ENCODE data around the gene RTN3. TPM values are rescaled to one million over a fixed set of nuclear protein-coding genes. Genes with fewer than 3 reads are reported as not detected.

Gene RTN3
- total RNA-seq, 4 donors from 2014 or later = 161 to 221 (median 193) TPM

GRCh38 chr11:63698976-63699733 is 17.9 kb downstream of the RTN3 start:
- H3K4me3 ChIP-seq = peak overlapping the region; percentile 16
- peaks cover 35% of the 10 kb centered on the region for H3K4me1 ChIP-seq
- no peak for DNase-seq (ENCODE audit: low spot score in 2 of 2)
- peak overlapping the region; percentile 90 for H3K27ac ChIP-seq
- no peaks in the 10 kb centered on the region for H3K36me3 ChIP-seq
- 42% methylated on average over 11 of the region's 11 CpGs for WGBS
- H3K27me3 ChIP-seq = no peaks in the 10 kb centered on the region
- TF ChIP-seq POLR2A (IDR thresholded peaks at IDR 0.05) (no peak), POLR2AphosphoS5 (IDR thresholded peaks at IDR 0.05) (no peak)
- TF ChIP-seq, protein P1, sequence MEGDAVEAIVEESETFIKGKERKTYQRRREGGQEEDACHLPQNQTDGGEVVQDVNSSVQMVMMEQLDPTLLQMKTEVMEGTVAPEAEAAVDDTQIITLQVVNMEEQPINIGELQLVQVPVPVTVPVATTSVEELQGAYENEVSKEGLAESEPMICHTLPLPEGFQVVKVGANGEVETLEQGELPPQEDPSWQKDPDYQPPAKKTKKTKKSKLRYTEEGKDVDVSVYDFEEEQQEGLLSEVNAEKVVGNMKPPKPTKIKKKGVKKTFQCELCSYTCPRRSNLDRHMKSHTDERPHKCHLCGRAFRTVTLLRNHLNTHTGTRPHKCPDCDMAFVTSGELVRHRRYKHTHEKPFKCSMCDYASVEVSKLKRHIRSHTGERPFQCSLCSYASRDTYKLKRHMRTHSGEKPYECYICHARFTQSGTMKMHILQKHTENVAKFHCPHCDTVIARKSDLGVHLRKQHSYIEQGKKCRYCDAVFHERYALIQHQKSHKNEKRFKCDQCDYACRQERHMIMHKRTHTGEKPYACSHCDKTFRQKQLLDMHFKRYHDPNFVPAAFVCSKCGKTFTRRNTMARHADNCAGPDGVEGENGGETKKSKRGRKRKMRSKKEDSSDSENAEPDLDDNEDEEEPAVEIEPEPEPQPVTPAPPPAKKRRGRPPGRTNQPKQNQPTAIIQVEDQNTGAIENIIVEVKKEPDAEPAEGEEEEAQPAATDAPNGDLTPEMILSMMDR (IDR thresholded peaks at IDR 0.05) = no peak
- H3K9me3 ChIP-seq = no peaks in the 10 kb centered on the region

DNA sequence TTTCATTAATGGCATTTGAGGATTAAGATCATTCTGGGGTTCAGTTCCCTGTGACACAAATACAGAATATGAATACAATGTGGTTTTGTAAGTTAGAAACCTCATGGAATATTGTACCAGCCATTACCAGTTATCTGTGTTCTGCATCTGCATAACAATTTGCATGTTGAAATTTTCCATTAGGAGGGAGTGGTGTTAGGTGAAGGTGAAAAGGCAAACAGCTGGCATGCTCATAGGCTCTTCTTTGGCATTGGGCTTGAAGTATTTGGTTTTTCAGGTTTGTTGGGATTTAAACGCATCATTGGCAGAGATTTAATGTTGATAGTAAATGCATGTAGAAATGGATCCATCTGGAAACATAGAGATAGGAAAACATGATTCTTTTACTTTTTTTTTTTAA is 18.6 kb downstream of the RTN3 start:
- Histone ChIP-seq H3K4me1 (peaks cover 41% of the 10 kb centered on the region), H3K27ac (peak overlapping the region; percentile 90), H3K36me3 (no peaks in the 10 kb centered on the region), H3K4me3 (peak overlapping the region; percentile 16), H3K27me3 (no peaks in the 10 kb centered on the region), H3K9me3 (no peaks in the 10 kb centered on the region)
- no peak for TF ChIP-seq EP300 (IDR thresholded peaks at IDR 0.05)
- WGBS = 54% methylated on average over 1 of the region's 1 CpG
- DNase-seq (ENCODE audit: low spot score in 2 of 2) = no peak

DNA sequence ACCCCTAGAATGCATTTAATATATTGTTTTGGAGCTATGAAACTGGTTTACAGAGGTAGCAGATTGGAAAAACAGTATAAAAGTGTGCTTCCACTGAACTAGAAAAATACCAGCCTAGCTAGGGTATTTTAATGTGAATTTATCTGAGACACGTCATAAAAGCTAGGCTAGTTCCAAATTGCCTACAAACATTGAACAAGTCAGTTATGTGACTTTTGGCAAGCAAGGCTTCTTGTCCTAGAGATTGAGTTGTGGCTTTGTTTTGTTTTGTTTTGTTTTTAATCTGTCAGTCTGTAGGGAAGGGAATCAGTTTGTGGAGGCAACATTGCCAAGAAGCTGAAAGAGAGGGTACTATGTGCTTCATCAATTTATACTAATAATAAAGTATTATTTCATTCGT is 24.2 kb downstream of the RTN3 start:
- TF ChIP-seq POLR2A (IDR thresholded peaks at IDR 0.05) (no peak), EP300 (IDR thresholded peaks at IDR 0.05) (no peak), POLR2AphosphoS5 (IDR thresholded peaks at IDR 0.05) (no peak)
- TF ChIP-seq, protein P1 (IDR thresholded peaks at IDR 0.05) = no peak
- WGBS = 25% methylated on average over 2 of the region's 2 CpGs
- H3K4me3 ChIP-seq = no peak overlapping the region
- no peaks in the 10 kb centered on the region for H3K36me3 ChIP-seq
- DNase-seq (ENCODE audit: low spot score in 2 of 2) = no peak
- H3K27ac ChIP-seq = no peak overlapping the region
- peaks cover 32% of the 10 kb centered on the region for H3K4me1 ChIP-seq
- no peaks in the 10 kb centered on the region for H3K9me3 ChIP-seq
- no peaks in the 10 kb centered on the region for H3K27me3 ChIP-seq

DNA sequence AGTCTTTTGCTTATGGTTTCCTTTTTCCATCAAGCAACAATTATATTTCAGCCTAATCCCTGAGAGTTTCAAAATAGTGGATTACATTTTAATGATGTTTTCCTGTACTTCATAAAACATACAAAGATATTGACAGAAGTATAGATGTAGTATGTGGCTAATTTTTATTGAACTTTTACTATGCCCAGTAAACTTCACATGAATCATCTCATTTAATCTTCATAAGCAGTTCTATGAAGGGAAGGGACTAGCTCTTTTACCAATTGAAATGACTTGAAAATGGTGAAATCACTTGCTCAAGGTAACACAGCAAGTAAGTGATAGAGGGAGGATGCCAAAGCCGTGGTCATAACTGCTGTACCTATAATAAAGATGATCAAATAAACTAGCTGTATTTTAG is 27.5 kb downstream of the RTN3 start:
- H3K4me1 ChIP-seq = peaks cover 35% of the 10 kb centered on the region
- H3K27me3 ChIP-seq = no peaks in the 10 kb centered on the region
- WGBS = 90% methylated on average over 1 of the region's 1 CpG
- TF ChIP-seq POLR2AphosphoS5 (IDR thresholded peaks at IDR 0.05) (no peak), EP300 (IDR thresholded peaks at IDR 0.05) (no peak), POLR2A (IDR thresholded peaks at IDR 0.05) (no peak)
- TF ChIP-seq, protein P1 (IDR thresholded peaks at IDR 0.05) = no peak
- no peaks in the 10 kb centered on the region for H3K36me3 ChIP-seq
- H3K27ac ChIP-seq = no peak overlapping the region
- H3K9me3 ChIP-seq = no peaks in the 10 kb centered on the region
- DNase-seq (ENCODE audit: low spot score in 2 of 2) = no peak
- no peak overlapping the region for H3K4me3 ChIP-seq

DNA sequence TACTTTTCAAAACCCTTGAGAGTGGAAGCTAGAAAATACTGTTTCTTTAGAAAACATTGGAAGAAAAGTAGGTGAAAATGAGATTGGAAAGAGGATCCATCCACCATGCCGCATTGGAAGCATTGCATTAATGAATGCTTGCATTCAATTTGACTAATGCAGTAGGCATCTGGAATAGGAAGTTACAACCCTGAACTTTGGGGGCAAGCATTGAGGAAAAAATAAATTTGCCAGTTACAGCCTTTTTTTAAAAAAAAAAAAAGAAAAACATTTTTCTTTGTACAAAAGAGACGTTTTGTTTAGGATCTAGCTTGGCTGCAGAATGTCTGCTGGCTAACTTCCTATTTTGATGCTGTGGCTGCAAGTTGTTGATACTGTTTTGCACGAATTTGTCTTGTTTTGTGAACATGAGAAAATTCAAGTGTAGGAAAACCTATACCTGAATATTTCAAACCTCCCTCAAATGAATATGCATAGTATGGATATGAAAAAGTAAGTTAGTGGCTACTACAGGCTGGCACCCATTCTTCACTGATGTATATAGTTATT is 28.1 kb downstream of the RTN3 start:
- no peak for DNase-seq (ENCODE audit: low spot score in 2 of 2)
- H3K36me3 ChIP-seq = no peaks in the 10 kb centered on the region
- TF ChIP-seq POLR2A (IDR thresholded peaks at IDR 0.05) = no peak
- TF ChIP-seq EP300 (IDR thresholded peaks at IDR 0.05) = no peak
- TF ChIP-seq, protein P1 (IDR thresholded peaks at IDR 0.05) = no peak
- TF ChIP-seq POLR2AphosphoS5 (IDR thresholded peaks at IDR 0.05) = no peak
- H3K27ac ChIP-seq = no peak overlapping the region
- whole genome bisulfite sequencing = 47% methylated on average over 3 of the region's 3 CpGs
- no peak overlapping the region for H3K4me3 ChIP-seq
- H3K4me1 ChIP-seq = peaks cover 30% of the 10 kb centered on the region
- no peaks in the 10 kb centered on the region for H3K27me3 ChIP-seq
- no peaks in the 10 kb centered on the region for H3K9me3 ChIP-seq
